Lung (tissue), 12 donors: ENCODE measurements around the gene GFRA1. TPM values are rescaled to one million over a fixed set of nuclear protein-coding genes. Genes with fewer than 3 reads are reported as not detected.
A peak's percentile ranks its signal among the peaks of the same experiment; 100 is the strongest.

Experiments
- ATAC-seq: fragments of 200-7000 bp; cut with Tn5 transposase; one replicate; pipeline ENCODE4 v1.9.1; 2020; ENCODE audit warnings: moderate number of reproducible peaks; ENCODE audit not compliant: insufficient read depth, low FRiP score
- DNase-seq, 3 donors: peaks; one replicate each; pipeline ENCODE4 v3.0.0-alpha.2; 2013 to 2017
- H3K27ac ChIP-seq, 2 donors: one replicate each; pipeline ENCODE4 v1.5.1; 2013; ENCODE audit warnings: mild to moderate bottlenecking in 2 of 2, moderate library complexity in 2 of 2, control low read depth in 1 of 2, inconsistent platforms in 1 of 2, low read depth in 1 of 2, low read length in 1 of 2
- H3K27me3 ChIP-seq, 3 donors: one replicate each; pipeline ENCODE4 v1.5.1; 2013; ENCODE audit warnings: low read length in 2 of 3; ENCODE audit not compliant: control insufficient read depth in 3 of 3, insufficient read depth in 3 of 3
- H3K36me3 ChIP-seq, 4 donors: one replicate each; pipeline ENCODE4 v1.5.1; 2013; ENCODE audit warnings: low read length in 4 of 4, mild to moderate bottlenecking in 1 of 4, moderate library complexity in 1 of 4; ENCODE audit not compliant: control insufficient read depth in 4 of 4, insufficient read depth in 4 of 4
- H3K4me1 ChIP-seq, 5 donors: one replicate each; pipeline ENCODE4 v1.5.1; 2013; ENCODE audit warnings: low read length in 5 of 5, mild to moderate bottlenecking in 2 of 5, moderate library complexity in 1 of 5; ENCODE audit not compliant: control insufficient read depth in 5 of 5, insufficient read depth in 5 of 5
- H3K4me3 ChIP-seq: one replicate; pipeline ENCODE4 v1.5.1; 2013; ENCODE audit warnings: mild to moderate bottlenecking, control low read depth, moderate library complexity
- H3K9ac ChIP-seq, 2 donors: one replicate each; pipeline ENCODE4 v1.5.1; 2013; ENCODE audit warnings: low read length in 2 of 2, control low read depth in 1 of 2; ENCODE audit not compliant: insufficient read depth in 1 of 2
- H3K9me3 ChIP-seq, 4 donors: one replicate each; pipeline ENCODE4 v1.5.1; 2013; ENCODE audit warnings: low read length in 3 of 4, mild to moderate bottlenecking in 1 of 4, moderate library complexity in 1 of 4; ENCODE audit not compliant: control insufficient read depth in 4 of 4, insufficient read depth in 3 of 4
- CTCF ChIP-seq: IDR thresholded peaks from 2 replicates; pipeline ENCODE4 v1.5.1; 2012; ENCODE audit warnings: mild to moderate bottlenecking; ENCODE audit errors: control extremely low read depth, extremely low read depth
- WGBS, 2 donors: extraction: QIAGEN DNeasy Blood & Tissue Kit; methylation state at CpG; one replicate each; pipeline ENCODE4 v1.1.7; 2013; 5-methylcytosine and 5-hydroxymethylcytosine counted together
- polyA plus RNA-seq, 2 donors: library from polyadenylated mRNA; stranded (reverse); fragments of 200-250 nt; gene quantifications; one replicate each; pipeline ENCODE4 v1.2.1, GENCODE V29; 2013
- total RNA-seq, 2 donors: library from RNA; depleted of rRNA in 1 of 2; stranded (reverse); fragments of >200 nt in 1 of 2; gene quantifications; one replicate each; pipeline ENCODE4 v1.2.1, GENCODE V29; 2014 to 2021
- donor health status: control.
- donor health status: control.
- donor health status: Bipolar disorder and iron deficiency.
- donor health status: healthy.
- donor health status: DM: yes; HTN: yes; CAD: no.

GFRA1 gene
- total and polyA plus RNA-seq, 4 donors = 0.51 to 30.4 (median 1.4) TPM

DNA sequence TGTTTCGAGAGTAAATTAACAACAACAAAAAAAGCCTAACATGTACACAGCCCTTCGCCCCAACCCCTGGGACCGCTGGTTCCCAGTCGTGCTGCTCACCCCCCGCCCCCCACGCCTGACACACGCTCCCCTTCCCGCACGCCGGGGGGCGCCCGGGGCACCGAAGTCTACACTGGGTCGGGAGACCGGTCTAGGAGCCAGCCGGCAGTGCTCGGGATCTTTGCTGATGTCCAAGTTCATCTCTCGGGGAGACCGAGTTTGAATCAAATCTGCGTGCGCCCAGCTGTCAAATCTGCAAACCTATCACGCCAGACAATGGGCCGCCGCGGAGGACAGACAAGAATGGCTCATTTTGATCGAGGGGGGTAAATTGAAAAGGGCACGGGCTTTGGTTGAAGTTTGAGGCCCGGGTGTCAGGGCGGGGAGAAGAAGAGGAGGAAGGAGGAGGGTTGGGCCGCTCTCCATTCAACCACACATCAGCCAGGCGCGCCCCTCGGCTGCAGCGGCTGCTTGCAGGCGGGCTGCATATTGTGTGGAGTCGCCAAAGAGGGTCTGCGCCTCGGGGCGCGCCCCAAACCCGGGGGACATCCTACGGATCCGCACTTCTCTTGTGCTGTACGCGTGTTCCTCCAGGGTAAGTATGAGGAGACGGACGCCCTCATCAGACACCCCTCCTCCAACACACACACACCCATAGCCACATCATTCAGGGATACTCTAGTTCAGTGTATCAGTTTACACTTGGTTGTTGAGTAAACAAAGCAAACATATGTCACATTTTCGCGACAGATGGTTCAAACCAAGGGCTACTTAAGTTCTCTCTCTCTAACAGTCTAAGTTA is 1.3 kb upstream of the GFRA1 start:
- DNase-seq (peak; percentile 67 to 80 (median 79)), ATAC-seq (no peak)
- H3K4me3 ChIP-seq = no peak overlapping the region
- peaks cover 0 to 5% (median 0%) of the 10 kb centered on the region in 4 donors for H3K9me3 ChIP-seq
- H3K27ac ChIP-seq = no peak overlapping the region
- peaks cover 20 to 43% (median 20%) of the 10 kb centered on the region in 3 donors for H3K27me3 ChIP-seq
- WGBS, 2 donors = 2 to 3% methylated on average over 49 of the region's 49 CpGs
- H3K9ac ChIP-seq = peak overlapping the region in 1 of 2 donors; percentile 1
- H3K36me3 ChIP-seq = no peaks in the 10 kb centered on the region
- TF ChIP-seq CTCF = no peak
- peaks cover 0 to 30% (median 8%) of the 10 kb centered on the region in 5 donors for H3K4me1 ChIP-seq

- no peak overlapping the region for H3K4me3 ChIP-seq
- peak overlapping the region in 1 of 2 donors; percentile 23 for H3K9ac ChIP-seq
- 1 to 2% methylated on average over 58 to 64 of the region's 64 CpGs for WGBS, 2 donors
- H3K27me3 ChIP-seq = peaks cover 18 to 43% (median 20%) of the 10 kb centered on the region in 3 donors
- H3K27ac ChIP-seq = no peak overlapping the region
- DNase-seq = peak in 2 of 3 donors; percentile 46 to 47
- no peak for TF ChIP-seq CTCF
- peaks cover 0 to 5% (median 0%) of the 10 kb centered on the region in 4 donors for H3K9me3 ChIP-seq
- no peaks in the 10 kb centered on the region for H3K36me3 ChIP-seq
- no peak for ATAC-seq
- peaks cover 0 to 30% (median 8%) of the 10 kb centered on the region in 5 donors for H3K4me1 ChIP-seq
These were observed 1.2 kb downstream of the GFRA1 start for GRCh38 chr10:116271593-116272439.

- ATAC-seq (no peak), DNase-seq (peak; percentile 23 to 40 (median 33))
- Histone ChIP-seq H3K9me3 (peaks cover 0 to 5% (median 0%) of the 10 kb centered on the region in 4 donors), H3K27me3 (peaks cover 16 to 40% (median 23%) of the 10 kb centered on the region in 3 donors), H3K36me3 (no peaks in the 10 kb centered on the region), H3K27ac (peak overlapping the region in 1 of 2 donors; percentile 24), H3K4me1 (peaks cover 0 to 30% (median 8%) of the 10 kb centered on the region in 5 donors), H3K4me3 (no peak overlapping the region), H3K9ac (no peak overlapping the region)
- TF ChIP-seq CTCF = no peak
- 4 to 9% methylated on average over 56 to 73 of the region's 73 CpGs for WGBS, 2 donors
These were observed 2.0 kb downstream of the GFRA1 start for GRCh38 chr10:116270771-116271592.
